HG03135 (cell line): ENCODE data around the gene NKIRAS2.

Source experiments
- ATAC-seq: cut with Tn5 transposase; IDR thresholded peaks from one replicate; pipeline ENCODE4 v1.9.1; 2021; ENCODE audit warnings: mild to moderate bottlenecking, moderate library complexity; ENCODE audit not compliant: unreplicated experiment

NKIRAS2 gene

DNA sequence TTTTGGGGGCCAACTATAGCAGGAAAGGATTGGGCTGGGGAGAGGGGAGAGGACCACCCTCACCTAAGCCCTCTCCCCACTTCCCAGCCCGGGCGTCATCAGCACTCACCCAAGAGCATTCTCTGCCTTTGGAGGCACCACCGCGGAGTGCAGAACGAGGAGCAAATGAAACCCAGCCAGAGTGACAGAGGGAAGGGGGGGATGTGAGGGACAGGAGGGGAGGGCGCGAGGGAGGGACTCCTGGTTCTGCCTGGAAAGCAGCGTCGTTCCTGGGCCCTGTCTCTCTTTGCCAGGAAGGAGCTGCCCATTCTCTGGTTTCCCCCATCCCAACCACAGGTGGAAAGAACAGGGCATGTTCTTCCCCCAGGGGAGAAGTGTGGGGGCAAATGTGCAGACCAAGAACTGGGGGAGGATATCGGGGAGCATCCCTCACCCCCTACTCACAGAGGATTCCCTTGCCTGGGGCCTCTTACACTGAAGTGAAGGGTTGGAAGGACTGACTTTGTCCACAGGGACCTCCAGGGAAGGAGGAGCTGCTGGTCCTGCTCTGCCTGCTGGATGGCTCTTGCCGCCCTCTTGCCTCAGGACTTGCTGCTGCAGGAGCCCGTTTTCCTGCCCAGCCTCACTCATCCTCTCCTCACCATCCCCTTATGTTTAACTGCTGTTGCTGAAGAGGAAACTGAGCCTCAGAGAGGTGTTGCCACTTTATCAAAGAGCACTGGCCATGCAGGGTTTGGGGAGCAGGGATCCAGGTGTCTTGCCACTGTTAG is 34.0 kb downstream of the NKIRAS2 start:
- ATAC-seq = no peak

- no peak for ATAC-seq
Observed at GRCh38 chr17:42055027-42055426, 35.1 kb downstream of the NKIRAS2 start.

DNA sequence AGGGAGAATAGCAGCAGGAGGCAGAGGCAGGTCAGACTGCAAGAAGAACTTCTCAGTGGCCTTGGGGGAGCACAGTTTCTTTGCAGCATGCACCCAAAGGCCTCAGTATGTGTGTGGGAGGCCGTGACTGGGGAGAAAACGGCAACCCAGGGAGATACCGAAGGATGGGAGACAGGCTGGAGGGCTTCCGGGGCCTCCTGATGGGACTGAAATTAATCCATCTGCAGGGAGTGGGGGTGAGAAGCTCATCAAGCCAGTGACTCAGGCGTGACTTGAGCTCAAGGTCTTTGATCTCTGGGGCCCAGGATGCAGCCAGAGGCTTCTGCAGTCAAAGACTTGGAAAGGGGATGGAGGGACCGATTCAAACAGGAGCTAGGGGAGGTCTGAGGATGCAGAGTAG is 35.6 kb downstream of the NKIRAS2 start:
- no peak for ATAC-seq

- no peak for ATAC-seq
Observed at GRCh38 chr17:42056635-42057034, 36.7 kb downstream of the NKIRAS2 start.

GRCh38 chr17:42058063-42058462 is 38.2 kb downstream of the NKIRAS2 start:
- ATAC-seq = no peak

GRCh38 chr17:42059815-42060214 is 39.9 kb downstream of the NKIRAS2 start:
- ATAC-seq = no peak

GRCh38 chr17:42060231-42060630 is 40.3 kb downstream of the NKIRAS2 start:
- no peak for ATAC-seq

GRCh38 chr17:42061646-42062487 is 42.0 kb downstream of the NKIRAS2 start:
- ATAC-seq = no peak

- no peak for ATAC-seq
Observed at GRCh38 chr17:42062681-42063080, 42.8 kb downstream of the NKIRAS2 start.

DNA sequence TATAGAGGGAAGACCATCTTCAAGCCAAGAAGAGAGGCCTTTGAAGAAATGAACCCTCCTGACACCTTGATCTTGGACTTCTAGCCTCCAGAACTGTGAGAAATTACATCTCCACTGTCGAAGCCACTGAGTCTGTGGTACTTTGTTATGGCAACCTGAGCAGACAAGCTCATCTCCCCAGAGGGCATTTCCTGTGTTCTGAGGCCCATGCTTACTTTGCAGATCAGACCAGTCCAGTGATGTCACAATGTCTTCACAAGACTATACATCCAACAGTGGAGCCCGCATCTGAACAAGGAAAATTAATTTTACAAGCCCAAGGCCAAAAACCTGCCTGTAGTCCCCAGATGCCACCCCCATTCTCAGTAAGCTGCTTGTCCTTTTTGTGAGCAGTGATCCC is 45.3 kb downstream of the NKIRAS2 start:
- ATAC-seq = no peak

- ATAC-seq = no peak
Observed at GRCh38 chr17:42067371-42068091, 47.6 kb downstream of the NKIRAS2 start.

DNA sequence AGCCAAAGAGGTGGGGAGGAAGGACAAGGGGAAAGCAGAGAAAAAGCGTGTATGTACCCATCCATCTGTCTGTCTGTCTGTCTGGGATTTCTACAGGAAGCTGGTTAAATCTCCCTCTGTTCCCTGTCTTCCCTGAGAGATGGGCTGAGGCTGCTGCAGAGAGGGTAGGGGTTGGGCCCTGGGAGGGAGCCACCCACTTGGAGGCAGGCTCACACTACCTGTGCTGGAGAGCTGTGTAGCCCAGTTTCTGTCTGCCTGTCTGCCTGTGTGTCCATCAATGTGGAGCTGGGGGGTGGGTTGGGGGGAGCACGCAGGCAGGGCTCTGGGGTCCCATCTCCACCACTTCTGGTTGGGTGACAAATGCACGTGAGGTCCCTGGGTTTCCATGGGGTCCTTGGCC is 49.1 kb downstream of the NKIRAS2 start:
- no peak for ATAC-seq

GRCh38 chr17:42071810-42072209 is 51.9 kb downstream of the NKIRAS2 start:
- ATAC-seq = no peak

DNA sequence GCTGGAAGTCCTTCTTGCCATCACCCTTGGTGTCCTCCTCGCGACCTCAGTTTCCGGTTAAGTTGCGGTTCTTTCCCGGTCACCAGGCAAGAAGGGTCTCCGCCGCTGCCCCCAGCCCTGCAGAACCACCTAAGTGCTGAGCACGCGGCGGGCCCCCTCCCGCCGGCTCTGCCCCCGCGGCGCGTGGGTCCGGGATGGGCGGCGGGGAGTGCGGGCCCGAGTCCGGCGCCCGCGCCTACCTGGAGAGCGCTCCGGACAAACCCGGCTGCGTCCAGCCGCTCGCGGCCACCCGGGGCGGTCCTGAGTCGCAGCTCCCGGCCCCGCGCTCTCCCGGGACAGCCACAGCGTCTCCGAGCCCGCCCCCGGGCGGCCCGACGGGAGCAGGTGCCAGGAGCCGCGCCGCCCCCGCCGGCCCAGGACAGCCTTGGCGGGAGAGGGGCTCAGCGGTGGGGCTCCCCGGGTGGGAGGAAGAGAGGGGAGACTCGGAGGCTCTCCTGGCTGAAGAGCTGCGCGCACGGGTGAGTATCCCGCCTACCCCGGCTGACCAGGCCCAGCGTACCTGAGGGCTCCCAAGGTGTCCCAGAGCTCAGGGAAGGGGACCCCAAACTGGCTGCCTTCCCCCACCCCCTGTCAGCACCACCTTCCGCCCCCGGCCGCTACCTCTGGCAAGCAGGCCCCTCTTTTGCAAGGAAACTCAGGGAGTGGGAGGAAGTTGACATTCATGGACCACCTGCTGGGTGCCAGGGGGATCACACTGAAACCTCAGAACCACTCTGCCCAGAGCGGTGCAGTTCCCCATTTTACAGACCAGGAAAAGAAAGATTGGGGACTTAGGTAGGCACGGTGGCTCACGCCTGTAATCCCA is 52.7 kb downstream of the NKIRAS2 start:
- no peak for ATAC-seq
